ENCODE data around the gene STXBP6.

STXBP6 gene

DNA sequence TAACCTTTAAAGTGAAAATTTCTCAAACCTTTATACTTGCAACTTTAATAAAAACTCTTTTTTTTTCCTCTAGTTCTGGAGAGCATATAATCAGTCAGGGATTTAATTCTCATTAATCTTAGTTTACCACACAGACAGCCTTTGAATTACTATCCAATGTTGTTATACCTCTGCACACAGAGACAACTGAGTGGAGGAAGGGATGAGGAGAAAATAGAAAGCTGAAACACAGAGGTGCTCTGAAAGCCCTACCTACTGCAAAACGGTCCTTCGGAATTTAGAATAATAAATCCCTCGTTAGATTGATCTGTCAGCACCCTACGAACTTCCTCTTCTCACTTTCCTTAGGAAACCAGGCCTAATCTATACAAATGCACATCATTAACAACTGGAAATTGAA is 122.1 kb downstream of the STXBP6 start:
- ATAC-seq: no peak
- TF ChIP-seq TCF4 (CRISPR knock-in tag; IDR thresholded peaks at IDR 0.05; ENCODE audit: borderline replicate concordance) (no peak), SNAI2 (CRISPR knock-in tag; IDR thresholded peaks at IDR 0.05) (no peak), ZNF8 (CRISPR knock-in tag; IDR thresholded peaks at IDR 0.05) (no peak), ZFP30 (CRISPR knock-in tag; IDR thresholded peaks at IDR 0.05) (no peak), RARB (CRISPR knock-in tag; IDR thresholded peaks at IDR 0.05) (no peak), ESRRG (CRISPR knock-in tag; IDR thresholded peaks at IDR 0.05) (no peak), ZNF70 (CRISPR knock-in tag; IDR thresholded peaks at IDR 0.05) (no peak), CSDC2 (CRISPR knock-in tag; IDR thresholded peaks at IDR 0.05) (no peak), BACH2 (CRISPR knock-in tag; IDR thresholded peaks at IDR 0.05; ENCODE audit: borderline replicate concordance) (no peak), OSR1 (CRISPR knock-in tag; IDR thresholded peaks at IDR 0.05) (no peak)
- TF ChIP-seq, protein P1, sequence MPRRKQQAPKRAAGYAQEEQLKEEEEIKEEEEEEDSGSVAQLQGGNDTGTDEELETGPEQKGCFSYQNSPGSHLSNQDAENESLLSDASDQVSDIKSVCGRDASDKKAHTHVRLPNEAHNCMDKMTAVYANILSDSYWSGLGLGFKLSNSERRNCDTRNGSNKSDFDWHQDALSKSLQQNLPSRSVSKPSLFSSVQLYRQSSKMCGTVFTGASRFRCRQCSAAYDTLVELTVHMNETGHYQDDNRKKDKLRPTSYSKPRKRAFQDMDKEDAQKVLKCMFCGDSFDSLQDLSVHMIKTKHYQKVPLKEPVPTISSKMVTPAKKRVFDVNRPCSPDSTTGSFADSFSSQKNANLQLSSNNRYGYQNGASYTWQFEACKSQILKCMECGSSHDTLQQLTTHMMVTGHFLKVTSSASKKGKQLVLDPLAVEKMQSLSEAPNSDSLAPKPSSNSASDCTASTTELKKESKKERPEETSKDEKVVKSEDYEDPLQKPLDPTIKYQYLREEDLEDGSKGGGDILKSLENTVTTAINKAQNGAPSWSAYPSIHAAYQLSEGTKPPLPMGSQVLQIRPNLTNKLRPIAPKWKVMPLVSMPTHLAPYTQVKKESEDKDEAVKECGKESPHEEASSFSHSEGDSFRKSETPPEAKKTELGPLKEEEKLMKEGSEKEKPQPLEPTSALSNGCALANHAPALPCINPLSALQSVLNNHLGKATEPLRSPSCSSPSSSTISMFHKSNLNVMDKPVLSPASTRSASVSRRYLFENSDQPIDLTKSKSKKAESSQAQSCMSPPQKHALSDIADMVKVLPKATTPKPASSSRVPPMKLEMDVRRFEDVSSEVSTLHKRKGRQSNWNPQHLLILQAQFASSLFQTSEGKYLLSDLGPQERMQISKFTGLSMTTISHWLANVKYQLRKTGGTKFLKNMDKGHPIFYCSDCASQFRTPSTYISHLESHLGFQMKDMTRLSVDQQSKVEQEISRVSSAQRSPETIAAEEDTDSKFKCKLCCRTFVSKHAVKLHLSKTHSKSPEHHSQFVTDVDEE (CRISPR knock-in tag; IDR thresholded peaks at IDR 0.05): no peak
- TF ChIP-seq, protein P2, sequence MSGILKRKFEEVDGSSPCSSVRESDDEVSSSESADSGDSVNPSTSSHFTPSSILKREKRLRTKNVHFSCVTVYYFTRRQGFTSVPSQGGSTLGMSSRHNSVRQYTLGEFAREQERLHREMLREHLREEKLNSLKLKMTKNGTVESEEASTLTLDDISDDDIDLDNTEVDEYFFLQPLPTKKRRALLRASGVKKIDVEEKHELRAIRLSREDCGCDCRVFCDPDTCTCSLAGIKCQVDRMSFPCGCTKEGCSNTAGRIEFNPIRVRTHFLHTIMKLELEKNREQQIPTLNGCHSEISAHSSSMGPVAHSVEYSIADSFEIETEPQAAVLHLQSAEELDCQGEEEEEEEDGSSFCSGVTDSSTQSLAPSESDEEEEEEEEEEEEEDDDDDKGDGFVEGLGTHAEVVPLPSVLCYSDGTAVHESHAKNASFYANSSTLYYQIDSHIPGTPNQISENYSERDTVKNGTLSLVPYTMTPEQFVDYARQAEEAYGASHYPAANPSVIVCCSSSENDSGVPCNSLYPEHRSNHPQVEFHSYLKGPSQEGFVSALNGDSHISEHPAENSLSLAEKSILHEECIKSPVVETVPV (CRISPR knock-in tag; IDR thresholded peaks at IDR 0.05): no peak
- TF ChIP-seq, protein P3, sequence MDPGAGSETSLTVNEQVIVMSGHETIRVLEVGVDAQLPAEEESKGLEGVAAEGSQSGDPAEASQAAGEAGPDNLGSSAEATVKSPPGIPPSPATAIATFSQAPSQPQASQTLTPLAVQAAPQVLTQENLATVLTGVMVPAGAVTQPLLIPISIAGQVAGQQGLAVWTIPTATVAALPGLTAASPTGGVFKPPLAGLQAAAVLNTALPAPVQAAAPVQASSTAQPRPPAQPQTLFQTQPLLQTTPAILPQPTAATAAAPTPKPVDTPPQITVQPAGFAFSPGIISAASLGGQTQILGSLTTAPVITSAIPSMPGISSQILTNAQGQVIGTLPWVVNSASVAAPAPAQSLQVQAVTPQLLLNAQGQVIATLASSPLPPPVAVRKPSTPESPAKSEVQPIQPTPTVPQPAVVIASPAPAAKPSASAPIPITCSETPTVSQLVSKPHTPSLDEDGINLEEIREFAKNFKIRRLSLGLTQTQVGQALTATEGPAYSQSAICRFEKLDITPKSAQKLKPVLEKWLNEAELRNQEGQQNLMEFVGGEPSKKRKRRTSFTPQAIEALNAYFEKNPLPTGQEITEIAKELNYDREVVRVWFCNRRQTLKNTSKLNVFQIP (CRISPR knock-in tag; IDR thresholded peaks at IDR 0.05; ENCODE audit: borderline replicate concordance, low read depth): no peak

DNA sequence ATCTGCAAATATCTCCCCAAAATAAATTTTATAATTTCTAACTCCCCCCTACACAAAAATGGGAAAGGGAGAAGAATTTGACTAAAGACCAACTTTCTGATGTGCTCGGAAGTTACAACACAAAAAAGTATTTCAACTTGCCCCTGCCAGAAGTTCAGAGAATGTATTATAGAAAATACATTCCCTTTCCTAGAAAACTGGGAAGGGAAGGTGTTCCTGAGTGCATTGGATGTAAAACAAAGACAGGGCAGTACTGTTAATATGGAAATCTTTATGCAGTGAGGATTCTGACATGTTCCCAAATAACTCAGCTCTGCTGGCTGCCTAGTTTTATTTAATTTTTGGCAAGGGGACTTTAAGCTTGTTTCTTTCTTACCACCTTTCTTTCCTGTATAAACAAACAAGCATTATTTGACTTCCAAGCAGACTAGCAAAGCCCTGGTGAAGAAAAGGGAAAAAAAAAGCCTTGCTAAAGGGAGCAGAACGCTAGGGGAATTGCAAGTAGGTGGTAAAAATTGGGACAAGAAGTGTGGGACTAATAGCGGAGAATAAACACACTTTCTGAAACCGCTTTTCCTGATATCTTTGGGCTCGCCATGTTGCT is 124.1 kb downstream of the STXBP6 start:
- ATAC-seq: no peak

More for the DNA sequence above, 124.1 kb downstream of the STXBP6 start:
- TF ChIP-seq, protein P4, sequence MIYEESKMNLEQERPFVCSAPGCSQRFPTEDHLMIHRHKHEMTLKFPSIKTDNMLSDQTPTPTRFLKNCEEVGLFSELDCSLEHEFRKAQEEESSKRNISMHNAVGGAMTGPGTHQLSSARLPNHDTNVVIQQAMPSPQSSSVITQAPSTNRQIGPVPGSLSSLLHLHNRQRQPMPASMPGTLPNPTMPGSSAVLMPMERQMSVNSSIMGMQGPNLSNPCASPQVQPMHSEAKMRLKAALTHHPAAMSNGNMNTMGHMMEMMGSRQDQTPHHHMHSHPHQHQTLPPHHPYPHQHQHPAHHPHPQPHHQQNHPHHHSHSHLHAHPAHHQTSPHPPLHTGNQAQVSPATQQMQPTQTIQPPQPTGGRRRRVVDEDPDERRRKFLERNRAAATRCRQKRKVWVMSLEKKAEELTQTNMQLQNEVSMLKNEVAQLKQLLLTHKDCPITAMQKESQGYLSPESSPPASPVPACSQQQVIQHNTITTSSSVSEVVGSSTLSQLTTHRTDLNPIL (CRISPR knock-in tag; IDR thresholded peaks at IDR 0.05; ENCODE audit: low read depth): no peak
- TF ChIP-seq ARNTL (CRISPR knock-in tag; IDR thresholded peaks at IDR 0.05; ENCODE audit: borderline replicate concordance, low read depth) (no peak), PPARA (CRISPR knock-in tag; IDR thresholded peaks at IDR 0.05; ENCODE audit: borderline replicate concordance) (no peak), ZNF70 (CRISPR knock-in tag; IDR thresholded peaks at IDR 0.05) (no peak), SNAI2 (CRISPR knock-in tag; IDR thresholded peaks at IDR 0.05) (no peak), ZFP3 (CRISPR knock-in tag; IDR thresholded peaks at IDR 0.05) (no peak), ZNF8 (CRISPR knock-in tag; IDR thresholded peaks at IDR 0.05) (no peak)
- TF ChIP-seq, protein P5, sequence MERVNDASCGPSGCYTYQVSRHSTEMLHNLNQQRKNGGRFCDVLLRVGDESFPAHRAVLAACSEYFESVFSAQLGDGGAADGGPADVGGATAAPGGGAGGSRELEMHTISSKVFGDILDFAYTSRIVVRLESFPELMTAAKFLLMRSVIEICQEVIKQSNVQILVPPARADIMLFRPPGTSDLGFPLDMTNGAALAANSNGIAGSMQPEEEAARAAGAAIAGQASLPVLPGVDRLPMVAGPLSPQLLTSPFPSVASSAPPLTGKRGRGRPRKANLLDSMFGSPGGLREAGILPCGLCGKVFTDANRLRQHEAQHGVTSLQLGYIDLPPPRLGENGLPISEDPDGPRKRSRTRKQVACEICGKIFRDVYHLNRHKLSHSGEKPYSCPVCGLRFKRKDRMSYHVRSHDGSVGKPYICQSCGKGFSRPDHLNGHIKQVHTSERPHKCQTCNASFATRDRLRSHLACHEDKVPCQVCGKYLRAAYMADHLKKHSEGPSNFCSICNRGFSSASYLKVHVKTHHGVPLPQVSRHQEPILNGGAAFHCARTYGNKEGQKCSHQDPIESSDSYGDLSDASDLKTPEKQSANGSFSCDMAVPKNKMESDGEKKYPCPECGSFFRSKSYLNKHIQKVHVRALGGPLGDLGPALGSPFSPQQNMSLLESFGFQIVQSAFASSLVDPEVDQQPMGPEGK (CRISPR knock-in tag; IDR thresholded peaks at IDR 0.05; ENCODE audit: borderline replicate concordance): no peak
- TF ChIP-seq, protein P1 (CRISPR knock-in tag; IDR thresholded peaks at IDR 0.05): no peak
